ENCODE data around the gene CHRNG. TPM values are rescaled to one million over a fixed set of nuclear protein-coding genes. Genes with fewer than 3 reads are reported as not detected.

CHRNG gene
- total and polyA plus RNA-seq, 2 donors (not counting 3 experiments of a cell fraction or from before 2014, with no cell fraction given) = not detected

DNA sequence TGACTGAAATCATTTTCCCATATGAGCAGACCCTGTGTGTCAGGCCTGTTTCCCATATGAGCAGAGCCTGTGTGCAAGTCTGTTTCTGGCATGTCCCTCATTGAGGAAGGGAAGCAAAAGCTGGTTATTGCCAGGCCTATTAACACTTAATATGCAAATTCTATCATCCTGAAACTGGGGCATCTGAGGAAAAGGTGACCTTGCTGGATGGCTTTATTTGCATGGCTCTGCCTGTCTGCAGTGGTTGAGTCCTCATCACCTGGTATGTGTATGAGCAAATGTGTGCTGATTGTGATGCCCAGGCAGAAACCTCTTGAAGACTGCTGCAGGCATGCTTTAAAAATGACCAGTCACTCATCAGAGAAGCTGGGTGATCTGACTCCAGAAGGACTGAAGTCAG lies 42.2 kb downstream of the CHRNG start:
- Histone ChIP-seq H3K9me3 (replicated peaks; ENCODE audit: control insufficient read depth, insufficient read depth, low read length) (no peaks in the 10 kb centered on the region), H2AFZ (ENCODE audit: low read depth, low read length) (no peak overlapping the region), H3K4me1 (ENCODE audit: control insufficient read depth, extremely low read depth, insufficient read depth, low read length) (no peaks in the 10 kb centered on the region), H3K9me1 (replicated peaks; ENCODE audit: control insufficient read depth, extremely low read depth, insufficient read depth, low read length) (no peaks in the 10 kb centered on the region), H3K9ac (replicated peaks; ENCODE audit: extremely low read depth, insufficient read depth, low read length) (no peak overlapping the region), H3K4me3 (replicated peaks in 1 of 3; ENCODE audit: insufficient read depth in 1 of 3, low read depth in 1 of 3, low read length in 3 of 3) (no peak overlapping the region), H3K27me3 (ENCODE audit: control insufficient read depth in 2 of 2, insufficient read depth in 2 of 2, low read length in 2 of 2) (no peaks in the 10 kb centered on the region), H4K20me1 (replicated peaks; ENCODE audit: control insufficient read depth, extremely low read depth, insufficient read depth, low read length) (no peaks in the 10 kb centered on the region), H3K4me2 (ENCODE audit: insufficient read depth, low read length) (no peak overlapping the region), H3K36me3 (ENCODE audit: control insufficient read depth in 2 of 2, extremely low read depth in 1 of 2, insufficient read depth in 2 of 2, low read length in 2 of 2) (peaks cover 0 to 9% of the 10 kb centered on the region in 2 experiments), H3K79me2 (ENCODE audit: control insufficient read depth, insufficient read depth, low read length) (no peaks in the 10 kb centered on the region), H3K27ac (ENCODE audit: insufficient read depth, low read depth, low read length) (no peak overlapping the region)
- TF ChIP-seq POLR2A (IDR thresholded peaks at IDR 0.05; ENCODE audit: low read depth, low read length) = no peak
- no peak for TF ChIP-seq EZH2 (IDR thresholded peaks at IDR 0.05; ENCODE audit: borderline replicate concordance, low read depth, low read length, severe bottlenecking)
- TF ChIP-seq, protein P1, sequence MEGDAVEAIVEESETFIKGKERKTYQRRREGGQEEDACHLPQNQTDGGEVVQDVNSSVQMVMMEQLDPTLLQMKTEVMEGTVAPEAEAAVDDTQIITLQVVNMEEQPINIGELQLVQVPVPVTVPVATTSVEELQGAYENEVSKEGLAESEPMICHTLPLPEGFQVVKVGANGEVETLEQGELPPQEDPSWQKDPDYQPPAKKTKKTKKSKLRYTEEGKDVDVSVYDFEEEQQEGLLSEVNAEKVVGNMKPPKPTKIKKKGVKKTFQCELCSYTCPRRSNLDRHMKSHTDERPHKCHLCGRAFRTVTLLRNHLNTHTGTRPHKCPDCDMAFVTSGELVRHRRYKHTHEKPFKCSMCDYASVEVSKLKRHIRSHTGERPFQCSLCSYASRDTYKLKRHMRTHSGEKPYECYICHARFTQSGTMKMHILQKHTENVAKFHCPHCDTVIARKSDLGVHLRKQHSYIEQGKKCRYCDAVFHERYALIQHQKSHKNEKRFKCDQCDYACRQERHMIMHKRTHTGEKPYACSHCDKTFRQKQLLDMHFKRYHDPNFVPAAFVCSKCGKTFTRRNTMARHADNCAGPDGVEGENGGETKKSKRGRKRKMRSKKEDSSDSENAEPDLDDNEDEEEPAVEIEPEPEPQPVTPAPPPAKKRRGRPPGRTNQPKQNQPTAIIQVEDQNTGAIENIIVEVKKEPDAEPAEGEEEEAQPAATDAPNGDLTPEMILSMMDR (IDR thresholded peaks at IDR 0.05; ENCODE audit: extremely low read depth in 1 of 2, insufficient read depth in 1 of 2, low read depth in 1 of 2, low read length in 2 of 2) = no peak
- TF ChIP-seq MYC (IDR thresholded peaks at IDR 0.05; ENCODE audit: low read depth, low read length) = no peak
- TF ChIP-seq JUN (IDR thresholded peaks at IDR 0.05; ENCODE audit: borderline replicate concordance, insufficient read depth, insufficient read length, low read depth) = no peak
- TF ChIP-seq, protein P2, sequence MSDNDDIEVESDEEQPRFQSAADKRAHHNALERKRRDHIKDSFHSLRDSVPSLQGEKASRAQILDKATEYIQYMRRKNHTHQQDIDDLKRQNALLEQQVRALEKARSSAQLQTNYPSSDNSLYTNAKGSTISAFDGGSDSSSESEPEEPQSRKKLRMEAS (IDR thresholded peaks at IDR 0.05; ENCODE audit: insufficient read depth, insufficient read length) = no peak
- TF ChIP-seq GATA2 (IDR thresholded peaks at IDR 0.05; ENCODE audit: insufficient read depth, insufficient read length, low read depth, low read length) = no peak
- no peak for TF ChIP-seq FOS (IDR thresholded peaks at IDR 0.05; ENCODE audit: borderline replicate concordance, insufficient read depth, low read length)
- TF ChIP-seq POLR2AphosphoS5 (IDR thresholded peaks at IDR 0.05; ENCODE audit: insufficient read depth, low read depth, low read length) = no peak
- POLR2A ChIA-PET = no interaction called here
- dilution Hi-C loops (cut with MboI; ENCODE audit: extremely low pct_ligation_motif_present, low sequenced_read_pairs) = no loop called here
- intact Hi-C loops (cut with micrococcal nuclease) = no loop called here
- TSS peak; percentile 14 for BruUV-seq (replicated peaks)
- CTCF ChIA-PET = interaction anchor here (1.2 kb wide), 1 partner anchor 14 kb away, joined by 3 read pairs; no protein-coding TSS in a partner anchor
- FAIRE-seq (no peak), DNase-seq (ENCODE audit: low read depth, low spot score) (no peak)

All from endothelial cell of umbilical vein (primary cell).